Ovary (tissue), 3 donors: ENCODE results near the gene SLC17A3.

Experiments
- POLR2A ChIP-seq: fragments of 450-650 bp; IDR thresholded peaks from one replicate; pipeline ENCODE4 v1.6.1; 2017; ENCODE audit warnings: antibody characterized with exemption, mild to moderate bottlenecking, moderate library complexity
- TF ChIP-seq, protein P1 (sequence below), 3 donors: fragments of 450-650 bp in 2 of 3; fragments of 200-600 bp in 1 of 3; IDR thresholded peaks; one replicate each; pipeline versions ENCODE4 v1.5.1 to v1.8.0; 2016 to 2022; ENCODE audit warnings: antibody characterized with exemption in 3 of 3, mild to moderate bottlenecking in 1 of 3
- donor health status: DM: no; HTN: no; CAD: no.

DNA sequence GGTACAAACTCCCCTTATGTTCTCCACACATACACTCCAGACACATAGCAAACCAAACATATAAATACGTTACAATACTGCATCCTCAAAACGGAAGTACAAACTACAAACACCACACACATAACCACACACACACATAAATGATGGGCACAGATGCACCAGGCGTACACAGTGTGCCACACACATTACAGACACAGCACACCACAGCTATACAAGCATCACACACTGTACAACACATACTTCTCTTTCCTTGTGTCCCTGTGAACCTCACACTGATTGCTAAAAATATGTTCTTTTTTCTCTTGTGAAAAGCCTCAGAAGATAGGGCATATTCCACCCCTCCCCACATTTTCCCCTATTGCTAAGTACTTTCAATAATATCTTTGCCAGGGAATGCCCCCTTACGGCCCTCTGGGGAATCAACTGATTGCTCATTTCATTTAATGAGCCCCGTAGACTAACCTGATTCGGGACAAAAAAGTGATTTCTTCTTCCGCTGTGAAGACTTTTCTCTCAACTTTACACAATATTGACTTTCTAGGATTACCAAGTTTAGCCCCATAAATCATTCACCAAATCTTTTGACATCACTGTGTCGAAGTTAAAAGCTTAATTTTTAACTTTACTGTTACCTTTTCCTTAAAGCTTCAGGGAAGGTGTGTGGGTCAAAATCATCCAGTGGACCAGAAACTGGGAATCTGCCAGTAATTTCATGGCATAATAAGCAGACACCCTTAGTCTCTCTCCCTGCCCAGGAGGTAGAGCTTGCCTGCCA is 42.3 kb downstream of the SLC17A3 start, which contains the start of gene SLC17A1:
- TF ChIP-seq, protein P1, sequence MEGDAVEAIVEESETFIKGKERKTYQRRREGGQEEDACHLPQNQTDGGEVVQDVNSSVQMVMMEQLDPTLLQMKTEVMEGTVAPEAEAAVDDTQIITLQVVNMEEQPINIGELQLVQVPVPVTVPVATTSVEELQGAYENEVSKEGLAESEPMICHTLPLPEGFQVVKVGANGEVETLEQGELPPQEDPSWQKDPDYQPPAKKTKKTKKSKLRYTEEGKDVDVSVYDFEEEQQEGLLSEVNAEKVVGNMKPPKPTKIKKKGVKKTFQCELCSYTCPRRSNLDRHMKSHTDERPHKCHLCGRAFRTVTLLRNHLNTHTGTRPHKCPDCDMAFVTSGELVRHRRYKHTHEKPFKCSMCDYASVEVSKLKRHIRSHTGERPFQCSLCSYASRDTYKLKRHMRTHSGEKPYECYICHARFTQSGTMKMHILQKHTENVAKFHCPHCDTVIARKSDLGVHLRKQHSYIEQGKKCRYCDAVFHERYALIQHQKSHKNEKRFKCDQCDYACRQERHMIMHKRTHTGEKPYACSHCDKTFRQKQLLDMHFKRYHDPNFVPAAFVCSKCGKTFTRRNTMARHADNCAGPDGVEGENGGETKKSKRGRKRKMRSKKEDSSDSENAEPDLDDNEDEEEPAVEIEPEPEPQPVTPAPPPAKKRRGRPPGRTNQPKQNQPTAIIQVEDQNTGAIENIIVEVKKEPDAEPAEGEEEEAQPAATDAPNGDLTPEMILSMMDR (IDR thresholded peaks at IDR 0.05) = no peak
- TF ChIP-seq POLR2A = no peak
